Erythroblast (primary cell): Measurements from ENCODE around the gene UTS2B.

ENCODE experiments used
- GATA1 ChIP-seq: IDR thresholded peaks from 2 replicates; pipeline ENCODE4 v1.6.1; 2011; ENCODE audit warnings: low read depth, mild to moderate bottlenecking, control low read depth, low read length, moderate library complexity
- POLR2A ChIP-seq: IDR thresholded peaks from 2 replicates; pipeline ENCODE4 v1.6.1; 2011; ENCODE audit warnings: mild to moderate bottlenecking, low read length

DNA sequence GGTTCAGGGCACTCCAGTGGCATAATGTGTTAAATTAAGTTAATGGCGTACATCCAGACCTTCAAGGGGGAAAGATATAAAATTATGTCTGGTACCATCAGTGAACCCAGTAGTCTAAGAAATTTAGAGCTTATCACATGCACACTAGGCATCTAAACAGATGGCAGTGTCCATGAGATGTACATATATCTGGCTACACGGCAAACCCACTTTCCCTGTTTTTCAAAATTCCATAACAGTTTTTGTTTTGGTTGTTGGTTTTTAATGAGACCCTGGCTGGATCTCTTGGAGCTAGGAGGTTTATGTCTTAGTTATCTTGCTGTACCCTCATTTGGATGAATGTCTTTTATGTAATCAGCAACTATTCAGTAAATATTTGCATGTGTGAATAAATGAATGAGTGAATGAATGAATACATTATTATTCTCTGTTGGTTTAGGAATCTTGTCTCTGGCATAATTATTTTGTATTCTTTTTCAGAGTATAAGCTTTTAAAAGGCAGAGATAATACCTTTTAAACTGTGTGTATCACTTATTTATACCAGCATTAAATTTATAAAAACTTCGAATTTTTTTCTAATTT, 3.1 kb upstream of the UTS2B start:
- TF ChIP-seq POLR2A (no peak), GATA1 (no peak)
